HG03103 (cell line): ENCODE data around the gene CORIN.
"Not testable (repeated sequence)": the region's sequence is repeated elsewhere in the genome, so short reads cannot be mapped to it uniquely, and the experiment has no call there.

Experiments
- ATAC-seq: cut with Tn5 transposase; IDR thresholded peaks from one replicate; pipeline ENCODE4 v1.9.1; 2021; ENCODE audit warnings: low read depth; ENCODE audit not compliant: unreplicated experiment

Gene CORIN

DNA sequence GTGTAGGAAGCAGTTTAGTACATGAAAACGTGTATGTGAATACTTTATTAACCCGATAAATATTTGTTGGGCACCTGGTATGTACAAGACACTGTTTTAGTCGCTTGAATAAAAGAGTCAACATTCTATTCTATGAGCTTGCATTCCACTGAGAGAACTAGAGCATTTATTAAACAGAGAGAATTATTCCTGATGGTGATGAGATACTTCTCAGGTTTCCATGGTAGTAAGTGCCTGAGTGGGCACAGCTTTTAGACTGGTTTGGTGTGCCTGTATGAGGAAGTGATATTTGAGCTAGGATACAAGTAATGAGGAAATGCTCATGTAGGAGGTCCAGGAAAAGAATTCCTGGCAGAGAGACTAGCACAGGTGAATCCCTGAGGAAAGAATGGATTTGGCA is 258.6 kb downstream of the CORIN start:
- no peak for ATAC-seq

GRCh38 chr4:47577779-47578553 is 259.9 kb downstream of the CORIN start:
- no peak for ATAC-seq

DNA sequence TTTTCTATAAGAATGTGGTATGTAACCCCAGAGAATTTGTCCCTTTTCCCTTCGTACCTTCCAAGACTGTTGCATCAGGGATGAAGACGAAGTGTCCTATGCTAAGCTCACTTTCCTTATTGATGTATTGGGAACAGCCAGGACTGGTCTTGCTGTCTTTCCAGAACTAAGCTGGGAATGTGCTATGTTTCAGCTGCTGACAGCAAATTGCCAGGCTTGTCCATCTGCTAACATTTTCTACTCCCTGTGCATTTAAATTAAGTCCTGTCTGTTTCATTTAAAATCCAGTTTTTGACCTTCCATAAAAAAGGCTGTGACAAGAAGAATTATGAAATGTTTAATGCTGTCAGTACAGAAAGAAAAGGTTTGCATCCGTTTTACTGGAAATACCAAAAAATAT is 264.9 kb downstream of the CORIN start:
- ATAC-seq: no peak

DNA sequence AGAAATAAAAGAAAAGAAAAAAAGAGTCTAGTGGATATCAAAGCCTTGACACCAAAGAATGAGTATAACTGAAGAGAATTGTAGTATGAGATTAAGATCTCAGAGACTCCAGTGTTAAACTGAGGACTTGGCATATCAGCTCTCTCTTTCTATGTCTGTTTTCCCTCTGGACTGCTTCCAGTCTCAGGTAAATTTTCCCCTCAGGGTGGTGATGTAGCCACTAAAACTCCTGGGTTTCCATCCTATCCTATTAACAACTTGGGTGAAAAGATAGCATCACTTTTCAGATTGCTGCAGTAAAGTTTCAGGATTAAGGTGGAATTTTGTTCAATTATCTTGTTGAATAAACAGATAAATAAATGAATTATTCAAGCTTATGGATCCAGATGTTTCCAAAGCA is 267.1 kb downstream of the CORIN start:
- no peak for ATAC-seq

- no peak for ATAC-seq
These were observed 270.4 kb downstream of the CORIN start for GRCh38 chr4:47567511-47567910.

GRCh38 chr4:47566969-47567368 is 270.9 kb downstream of the CORIN start:
- no peak for ATAC-seq

DNA sequence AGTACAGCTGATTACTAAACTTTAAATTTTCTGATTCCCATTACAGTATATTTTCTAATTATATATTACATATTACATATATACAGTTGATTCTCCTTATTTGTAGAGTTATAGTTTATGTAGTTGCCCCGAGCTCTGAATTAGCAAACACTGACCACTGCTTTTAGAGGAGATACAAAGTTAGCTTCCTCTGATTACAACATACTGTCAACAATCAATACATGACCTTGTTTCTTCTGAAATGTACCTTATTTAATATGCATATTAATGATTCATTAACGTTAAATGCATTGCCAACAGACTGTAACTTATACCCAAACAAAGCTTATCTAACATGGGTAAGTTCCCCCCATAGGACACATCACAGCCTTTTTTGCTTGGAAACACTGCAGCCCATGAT is 271.3 kb downstream of the CORIN start:
- no peak for ATAC-seq

DNA sequence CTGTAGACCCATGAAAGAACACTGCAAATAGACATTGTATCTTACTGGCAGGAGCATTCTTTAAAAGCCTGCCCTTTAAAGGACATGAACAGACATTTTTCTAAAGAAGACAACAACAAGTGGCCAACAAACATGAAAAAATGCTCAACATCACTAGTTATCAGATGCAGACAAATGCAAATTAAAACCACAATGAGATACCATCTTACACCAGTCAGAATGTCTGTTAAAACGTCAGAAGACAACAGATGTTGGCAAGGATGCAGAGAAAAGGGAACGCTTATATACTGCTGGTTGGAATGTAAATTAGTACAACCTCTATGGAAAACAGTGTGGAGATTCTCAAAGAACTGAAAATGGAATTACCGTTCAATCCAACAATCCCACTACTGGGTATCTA is 275.6 kb downstream of the CORIN start:
- ATAC-seq: no peak

GRCh38 chr4:47561331-47561730 is 276.5 kb downstream of the CORIN start:
- ATAC-seq: no peak

- ATAC-seq: no peak
These were observed 277.2 kb downstream of the CORIN start for GRCh38 chr4:47560682-47561081.

DNA sequence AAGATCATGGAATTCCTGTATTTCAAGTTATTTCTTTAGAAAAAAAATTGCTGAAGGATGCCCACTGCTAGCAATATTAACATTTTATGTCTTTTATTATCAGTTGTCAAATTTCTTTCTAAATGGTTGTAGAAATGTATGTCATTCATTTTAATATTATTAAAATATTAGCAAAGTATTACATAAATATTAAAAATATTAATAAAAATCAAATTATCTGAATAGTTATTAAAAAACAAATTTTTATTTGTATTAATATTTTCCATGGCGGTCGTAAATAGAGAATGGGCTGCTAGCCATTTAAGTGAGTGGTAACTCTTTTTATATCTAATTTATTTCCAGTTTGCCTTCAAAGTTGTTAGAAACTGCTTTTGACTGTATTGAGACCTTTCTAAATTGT is 280.6 kb downstream of the CORIN start:
- ATAC-seq: no peak

DNA sequence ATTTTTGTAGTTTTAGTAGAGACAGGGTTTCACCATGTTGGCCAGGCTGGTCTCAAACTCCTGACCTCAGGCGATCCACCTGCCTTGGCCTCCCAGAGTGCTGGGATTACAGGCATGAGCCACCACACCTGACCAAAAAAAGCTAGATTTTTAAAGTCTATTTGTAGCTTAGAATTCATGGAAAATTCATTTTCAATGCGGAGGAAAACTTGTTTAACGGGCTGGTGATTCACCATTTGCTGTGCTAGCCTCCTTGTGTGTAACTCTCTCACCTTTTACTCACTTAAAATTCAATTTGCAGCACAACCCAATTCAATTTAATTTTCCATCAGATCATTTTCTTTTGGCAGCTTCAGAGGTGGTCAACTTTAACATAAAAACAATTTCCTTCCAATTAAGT is 281.9 kb downstream of the CORIN start:
- not testable (repeated sequence) for ATAC-seq

- no peak for ATAC-seq
These were observed 284.3 kb downstream of the CORIN start for GRCh38 chr4:47553329-47554125.

DNA sequence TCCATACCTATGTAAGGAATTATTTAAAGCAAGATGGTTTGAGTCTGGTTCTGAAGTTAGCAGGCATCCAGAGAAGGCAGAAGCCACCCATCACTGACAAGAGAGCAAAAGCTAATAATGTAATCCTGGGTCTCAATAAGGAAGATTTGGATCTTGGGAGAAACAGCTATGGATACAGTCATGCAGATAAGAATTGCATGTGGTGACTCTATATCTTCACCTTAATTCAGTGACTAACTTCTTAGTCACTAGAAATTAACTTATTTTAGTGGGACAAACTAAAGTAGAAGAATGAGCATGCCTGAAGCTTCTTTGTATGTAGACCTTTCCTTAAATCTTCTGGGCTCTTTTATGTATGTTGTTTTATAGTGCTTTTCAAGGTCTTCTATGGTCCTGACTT is 286.2 kb downstream of the CORIN start:
- ATAC-seq: no peak

- no peak for ATAC-seq
These were observed 286.8 kb downstream of the CORIN start for GRCh38 chr4:47550899-47551548.

GRCh38 chr4:47550357-47550756 is 287.5 kb downstream of the CORIN start:
- not testable (repeated sequence) for ATAC-seq
